22Rv1 (cell line): ENCODE data around the gene IMMP2L.

Experiments
- CTCF ChIP-seq: fragments of 450-650 bp; IDR thresholded peaks from 2 replicates; pipeline ENCODE4 v1.5.1; 2017; ENCODE audit warnings: mild to moderate bottlenecking
- ZFX ChIP-seq: fragments of 450-650 bp; IDR thresholded peaks from 2 replicates; pipeline ENCODE4 v1.6.1; 2017; ENCODE audit warnings: antibody characterized with exemption, borderline replicate concordance

- TF ChIP-seq CTCF = no peak
- TF ChIP-seq ZFX = no peak
Observed at GRCh38 chr7:110750931-110751605, 811.2 kb downstream of the IMMP2L start.
